ENCODE data around the gene MAD1L1. TPM values are rescaled to one million over a fixed set of nuclear protein-coding genes. Genes with fewer than 3 reads are reported as not detected.

The MAD1L1 gene
- total and polyA plus RNA-seq, 5 donors from 2014 or later: 225 to 380 (median 300) TPM

GRCh38 chr7:2111568-2111967 is 121.2 kb downstream of the MAD1L1 start:
- peak overlapping the region in 1 of 3 donors; percentile 57 for H3K27ac Mint-ChIP-seq
- no peak overlapping the region for H3K4me3 Mint-ChIP-seq
- H3K4me1 ChIP-seq (ENCODE audit: control insufficient read depth, insufficient read depth, low read length, poor library complexity, severe bottlenecking): peaks cover 6% of the 10 kb centered on the region
- H3K27me3 Mint-ChIP-seq: no peaks in the 10 kb centered on the region
- DNase-seq (no peak), ATAC-seq (ENCODE audit: low read depth in 2 of 2) (no peak)
- no peaks in the 10 kb centered on the region for H3K9me3 ChIP-seq (ENCODE audit: control insufficient read depth in 2 of 2, low read length in 2 of 2)
- H3K27ac ChIP-seq (ENCODE audit: insufficient read depth, low read length, poor library complexity, severe bottlenecking): no peak overlapping the region
- no peaks in the 10 kb centered on the region for H3K9me3 Mint-ChIP-seq
- no peak overlapping the region for H3K4me3 ChIP-seq (ENCODE audit: low read depth, low read length)
- peaks cover 0 to 21% (median 10%) of the 10 kb centered on the region in 4 donors for H3K4me1 Mint-ChIP-seq
- peaks cover 7% of the 10 kb centered on the region for H3K36me3 Mint-ChIP-seq
- H3K36me3 ChIP-seq (ENCODE audit: control insufficient read depth, insufficient read depth, low read length): no peaks in the 10 kb centered on the region
- no peaks in the 10 kb centered on the region for H3K27me3 ChIP-seq (ENCODE audit: control insufficient read depth, insufficient read depth, low read length)

- Mint-ChIP-seq H3K4me3 (no peak overlapping the region), H3K27me3 (no peaks in the 10 kb centered on the region), H3K4me1 (peaks cover 0 to 21% (median 10%) of the 10 kb centered on the region in 4 donors), H3K9me3 (no peaks in the 10 kb centered on the region), H3K27ac (peak overlapping the region in 1 of 3 donors; percentile 31), H3K36me3 (peaks cover 7% of the 10 kb centered on the region)
- Histone ChIP-seq H3K36me3 (ENCODE audit: control insufficient read depth, insufficient read depth, low read length) (no peaks in the 10 kb centered on the region), H3K27ac (ENCODE audit: insufficient read depth, low read length, poor library complexity, severe bottlenecking) (no peak overlapping the region), H3K4me3 (ENCODE audit: low read depth, low read length) (no peak overlapping the region), H3K4me1 (ENCODE audit: control insufficient read depth, insufficient read depth, low read length, poor library complexity, severe bottlenecking) (peaks cover 6% of the 10 kb centered on the region), H3K9me3 (ENCODE audit: control insufficient read depth in 2 of 2, low read length in 2 of 2) (no peaks in the 10 kb centered on the region), H3K27me3 (ENCODE audit: control insufficient read depth, insufficient read depth, low read length) (no peaks in the 10 kb centered on the region)
- ATAC-seq (ENCODE audit: low read depth in 2 of 2) (no peak), DNase-seq (no peak)
Observed at GRCh38 chr7:2110610-2111396, 121.9 kb downstream of the MAD1L1 start.

- no peak overlapping the region for H3K27ac ChIP-seq (ENCODE audit: insufficient read depth, low read length, poor library complexity, severe bottlenecking)
- H3K4me1 ChIP-seq (ENCODE audit: control insufficient read depth, insufficient read depth, low read length, poor library complexity, severe bottlenecking): peaks cover 6% of the 10 kb centered on the region
- H3K4me3 Mint-ChIP-seq: no peak overlapping the region
- no peaks in the 10 kb centered on the region for H3K36me3 ChIP-seq (ENCODE audit: control insufficient read depth, insufficient read depth, low read length)
- peaks cover 7% of the 10 kb centered on the region for H3K36me3 Mint-ChIP-seq
- no peaks in the 10 kb centered on the region for H3K27me3 ChIP-seq (ENCODE audit: control insufficient read depth, insufficient read depth, low read length)
- peak; percentile 66 to 68 for ATAC-seq (ENCODE audit: low read depth in 2 of 2)
- peak overlapping the region in 2 of 3 donors; percentile 29 to 32 for H3K27ac Mint-ChIP-seq
- no peaks in the 10 kb centered on the region for H3K9me3 Mint-ChIP-seq
- no peaks in the 10 kb centered on the region for H3K9me3 ChIP-seq (ENCODE audit: control insufficient read depth in 2 of 2, low read length in 2 of 2)
- H3K4me3 ChIP-seq (ENCODE audit: low read depth, low read length): no peak overlapping the region
- peak in 1 of 3 donors; percentile 60 for DNase-seq
- peaks cover 0 to 21% (median 10%) of the 10 kb centered on the region in 4 donors for H3K4me1 Mint-ChIP-seq
- no peaks in the 10 kb centered on the region for H3K27me3 Mint-ChIP-seq
Observed at GRCh38 chr7:2109936-2110609, 122.7 kb downstream of the MAD1L1 start.

GRCh38 chr7:2109251-2109872 is 123.4 kb downstream of the MAD1L1 start:
- Histone ChIP-seq H3K27ac (ENCODE audit: insufficient read depth, low read length, poor library complexity, severe bottlenecking) (no peak overlapping the region), H3K27me3 (ENCODE audit: control insufficient read depth, insufficient read depth, low read length) (no peaks in the 10 kb centered on the region), H3K4me3 (ENCODE audit: low read depth, low read length) (no peak overlapping the region), H3K36me3 (ENCODE audit: control insufficient read depth, insufficient read depth, low read length) (no peaks in the 10 kb centered on the region), H3K4me1 (ENCODE audit: control insufficient read depth, insufficient read depth, low read length, poor library complexity, severe bottlenecking) (peaks cover 7% of the 10 kb centered on the region), H3K9me3 (ENCODE audit: control insufficient read depth in 2 of 2, low read length in 2 of 2) (no peaks in the 10 kb centered on the region)
- Mint-ChIP-seq H3K27me3 (no peaks in the 10 kb centered on the region), H3K27ac (no peak overlapping the region), H3K9me3 (no peaks in the 10 kb centered on the region), H3K36me3 (peaks cover 7% of the 10 kb centered on the region), H3K4me1 (peaks cover 3 to 24% (median 11%) of the 10 kb centered on the region in 4 donors), H3K4me3 (no peak overlapping the region)
- no peak for ATAC-seq (ENCODE audit: low read depth in 2 of 2)
- no peak for DNase-seq

GRCh38 chr7:2108501-2109250 is 124.1 kb downstream of the MAD1L1 start:
- peaks cover 14% of the 10 kb centered on the region for H3K4me1 ChIP-seq (ENCODE audit: control insufficient read depth, insufficient read depth, low read length, poor library complexity, severe bottlenecking)
- no peak overlapping the region for H3K27ac ChIP-seq (ENCODE audit: insufficient read depth, low read length, poor library complexity, severe bottlenecking)

GRCh38 chr7:2108071-2108455 is 124.7 kb downstream of the MAD1L1 start:
- H3K36me3 Mint-ChIP-seq: peaks cover 7% of the 10 kb centered on the region
- H3K27ac Mint-ChIP-seq: peak overlapping the region in 2 of 3 donors; percentile 18 to 38
- H3K36me3 ChIP-seq (ENCODE audit: control insufficient read depth, insufficient read depth, low read length): no peaks in the 10 kb centered on the region
- DNase-seq (no peak), ATAC-seq (ENCODE audit: low read depth in 2 of 2) (no peak)
- no peaks in the 10 kb centered on the region for H3K9me3 Mint-ChIP-seq
- no peak overlapping the region for H3K27ac ChIP-seq (ENCODE audit: insufficient read depth, low read length, poor library complexity, severe bottlenecking)
- no peak overlapping the region for H3K4me3 ChIP-seq (ENCODE audit: low read depth, low read length)
- H3K4me3 Mint-ChIP-seq: no peak overlapping the region
- no peaks in the 10 kb centered on the region for H3K9me3 ChIP-seq (ENCODE audit: control insufficient read depth in 2 of 2, low read length in 2 of 2)
- H3K27me3 Mint-ChIP-seq: no peaks in the 10 kb centered on the region
- H3K4me1 ChIP-seq (ENCODE audit: control insufficient read depth, insufficient read depth, low read length, poor library complexity, severe bottlenecking): peaks cover 16% of the 10 kb centered on the region
- no peaks in the 10 kb centered on the region for H3K27me3 ChIP-seq (ENCODE audit: control insufficient read depth, insufficient read depth, low read length)
- peaks cover 5 to 30% (median 14%) of the 10 kb centered on the region in 4 donors for H3K4me1 Mint-ChIP-seq

More at GRCh38 chr7:2108501-2109250, 124.1 kb downstream of the MAD1L1 start:
- Histone ChIP-seq H3K4me3 (ENCODE audit: low read depth, low read length) (no peak overlapping the region), H3K36me3 (ENCODE audit: control insufficient read depth, insufficient read depth, low read length) (no peaks in the 10 kb centered on the region), H3K27me3 (ENCODE audit: control insufficient read depth, insufficient read depth, low read length) (no peaks in the 10 kb centered on the region), H3K9me3 (ENCODE audit: control insufficient read depth in 2 of 2, low read length in 2 of 2) (no peaks in the 10 kb centered on the region)
- Mint-ChIP-seq H3K27me3 (no peaks in the 10 kb centered on the region), H3K27ac (no peak overlapping the region), H3K4me1 (peaks cover 5 to 28% (median 14%) of the 10 kb centered on the region in 4 donors), H3K9me3 (no peaks in the 10 kb centered on the region), H3K36me3 (peaks cover 7% of the 10 kb centered on the region), H3K4me3 (peak overlapping the region in 1 of 4 donors; percentile 88)
- no peak for ATAC-seq (ENCODE audit: low read depth in 2 of 2)
- no peak for DNase-seq

- H3K4me3 Mint-ChIP-seq: no peak overlapping the region
Observed at GRCh38 chr7:2107386-2108070, 125.2 kb downstream of the MAD1L1 start.

More at GRCh38 chr7:2107386-2108070, 125.2 kb downstream of the MAD1L1 start:
- ATAC-seq (ENCODE audit: low read depth in 2 of 2): no peak
- H3K27me3 ChIP-seq (ENCODE audit: control insufficient read depth, insufficient read depth, low read length): no peaks in the 10 kb centered on the region
- H3K9me3 ChIP-seq (ENCODE audit: control insufficient read depth in 2 of 2, low read length in 2 of 2): no peaks in the 10 kb centered on the region
- DNase-seq: no peak
- no peaks in the 10 kb centered on the region for H3K36me3 ChIP-seq (ENCODE audit: control insufficient read depth, insufficient read depth, low read length)
- peaks cover 16% of the 10 kb centered on the region for H3K4me1 ChIP-seq (ENCODE audit: control insufficient read depth, insufficient read depth, low read length, poor library complexity, severe bottlenecking)
- no peak overlapping the region for H3K27ac ChIP-seq (ENCODE audit: insufficient read depth, low read length, poor library complexity, severe bottlenecking)
- no peaks in the 10 kb centered on the region for H3K27me3 Mint-ChIP-seq
- no peaks in the 10 kb centered on the region for H3K9me3 Mint-ChIP-seq
- no peak overlapping the region for H3K4me3 ChIP-seq (ENCODE audit: low read depth, low read length)
- no peak overlapping the region for H3K27ac Mint-ChIP-seq
- H3K36me3 Mint-ChIP-seq: peaks cover 9% of the 10 kb centered on the region
- peaks cover 5 to 31% (median 15%) of the 10 kb centered on the region in 4 donors for H3K4me1 Mint-ChIP-seq
